ENCODE data around the gene CTIF. TPM values are rescaled to one million over a fixed set of nuclear protein-coding genes. Genes with fewer than 3 reads are reported as not detected.

Gene CTIF
- polyA plus RNA-seq, 1 donor from 2014 or later, result 50.2 TPM

DNA sequence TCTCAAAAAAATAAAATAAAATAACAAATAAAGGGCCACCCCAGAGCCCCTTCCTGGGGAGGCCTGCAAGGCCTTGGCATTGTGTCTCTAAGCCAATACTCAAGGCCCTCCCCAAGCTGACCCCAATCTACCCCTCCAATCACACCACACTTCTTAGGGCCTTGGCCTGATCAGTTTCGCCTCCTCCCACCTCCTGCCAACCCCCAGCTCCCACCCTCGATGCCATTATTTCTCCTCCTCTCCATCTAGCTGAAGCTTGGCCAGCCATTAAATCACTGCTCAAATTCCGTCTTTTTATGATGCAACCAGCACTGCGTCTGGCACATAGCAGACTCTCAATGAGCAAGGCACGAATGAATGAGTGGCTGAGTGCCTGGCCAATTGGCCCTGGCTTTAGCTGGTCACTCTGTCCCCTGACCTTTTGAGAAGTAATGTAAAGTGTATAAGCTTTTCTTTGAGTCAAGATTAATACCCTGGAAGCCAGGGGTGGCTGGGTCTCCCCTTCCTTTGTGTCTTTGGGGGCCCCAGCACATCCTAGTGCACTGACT, 356.0 kb downstream of the CTIF start:
- Histone ChIP-seq H3K9me3 (ENCODE audit: low read length) (no peaks in the 10 kb centered on the region), H4K20me1 (ENCODE audit: insufficient read depth) (no peaks in the 10 kb centered on the region), H3K27me3 (ENCODE audit: insufficient read depth, low read depth, low read length) (no peaks in the 10 kb centered on the region), H3K36me3 (ENCODE audit: insufficient read depth, low read length) (no peaks in the 10 kb centered on the region), H3K4me2 (ENCODE audit: low read length) (no peak overlapping the region), H3K9me2 (ENCODE audit: insufficient read depth, low read length) (no peaks in the 10 kb centered on the region), H3K27ac (ENCODE audit: low read length) (no peak overlapping the region), H2AFZ (ENCODE audit: low read depth, low read length) (no peak overlapping the region), H3F3A (ENCODE audit: insufficient read depth, low read length, poor library complexity, severe bottlenecking) (no peaks in the 10 kb centered on the region), H3K4me3 (ENCODE audit: low read length) (no peak overlapping the region), H3K79me2 (replicated peaks; ENCODE audit: insufficient read depth, low read length) (no peaks in the 10 kb centered on the region), H3K9ac (ENCODE audit: low read length) (no peak overlapping the region)
- TF ChIP-seq EP300 (conservative IDR thresholded peaks at IDR 0.05; ENCODE audit: poor library complexity, severe bottlenecking) (no peak), POLR2AphosphoS5 (IDR thresholded peaks at IDR 0.05) (no peak), RAD21 (conservative IDR thresholded peaks at IDR 0.05) (no peak), MXI1 (conservative IDR thresholded peaks at IDR 0.05; ENCODE audit: poor library complexity, severe bottlenecking) (no peak), CTCF (IDR thresholded peaks at IDR 0.05; ENCODE audit: poor library complexity, severe bottlenecking) (no peak), REST (IDR thresholded peaks at IDR 0.05; ENCODE audit: borderline replicate concordance) (no peak), SMC3 (conservative IDR thresholded peaks at IDR 0.05; ENCODE audit: poor library complexity) (no peak)

GRCh38 chr18:48896326-48896874, 357.6 kb downstream of the CTIF start:
- Histone ChIP-seq H3K36me3 (ENCODE audit: insufficient read depth, low read length) (no peaks in the 10 kb centered on the region), H3K9ac (ENCODE audit: low read length) (no peak overlapping the region), H3K4me3 (ENCODE audit: low read length) (no peak overlapping the region), H3F3A (ENCODE audit: insufficient read depth, low read length, poor library complexity, severe bottlenecking) (no peaks in the 10 kb centered on the region), H3K27ac (ENCODE audit: low read length) (no peak overlapping the region), H3K27me3 (ENCODE audit: insufficient read depth, low read depth, low read length) (no peaks in the 10 kb centered on the region), H3K9me3 (ENCODE audit: low read length) (no peaks in the 10 kb centered on the region), H3K9me2 (ENCODE audit: insufficient read depth, low read length) (no peaks in the 10 kb centered on the region), H4K20me1 (ENCODE audit: insufficient read depth) (no peaks in the 10 kb centered on the region), H2AFZ (ENCODE audit: low read depth, low read length) (no peak overlapping the region), H3K4me2 (ENCODE audit: low read length) (no peak overlapping the region), H3K79me2 (replicated peaks; ENCODE audit: insufficient read depth, low read length) (no peaks in the 10 kb centered on the region)
- no peak for TF ChIP-seq RAD21 (conservative IDR thresholded peaks at IDR 0.05)
- no peak for TF ChIP-seq EP300 (conservative IDR thresholded peaks at IDR 0.05; ENCODE audit: poor library complexity, severe bottlenecking)
- TF ChIP-seq POLR2AphosphoS5 (IDR thresholded peaks at IDR 0.05), result no peak
- no peak for TF ChIP-seq CTCF (IDR thresholded peaks at IDR 0.05; ENCODE audit: poor library complexity, severe bottlenecking)
- TF ChIP-seq TAF1 (IDR thresholded peaks at IDR 0.05; ENCODE audit: low read depth), result no peak
- TF ChIP-seq EZH2 (IDR thresholded peaks at IDR 0.05; ENCODE audit: borderline replicate concordance, insufficient read depth, low read length, poor library complexity, severe bottlenecking), result no peak
- no peak for TF ChIP-seq SMC3 (conservative IDR thresholded peaks at IDR 0.05; ENCODE audit: poor library complexity)

Measured in neural cell (in vitro differentiated cells).